Measurements from ENCODE around the gene CMKLR1. TPM values are rescaled to one million over a fixed set of nuclear protein-coding genes. Genes with fewer than 3 reads are reported as not detected.

CMKLR1 gene
- total RNA-seq, 3 donors from 2014 or later (not counting 1 experiment from before 2014, with no cell fraction given): 40.7 to 99.1 (median 63.2) TPM

GRCh38 chr12:108356835-108357806, 18.0 kb upstream of the CMKLR1 start:
- no peaks in the 10 kb centered on the region for H3K9me3 ChIP-seq (ENCODE audit: control insufficient read depth, insufficient read depth, low read length)
- H3K36me3 Mint-ChIP-seq: no peaks in the 10 kb centered on the region
- DNase-seq (no peak), ATAC-seq (no peak)
- H3K27me3 ChIP-seq (ENCODE audit: control insufficient read depth, insufficient read depth, low read length): no peaks in the 10 kb centered on the region
- H3K36me3 ChIP-seq (ENCODE audit: control insufficient read depth, insufficient read depth, low read length): no peaks in the 10 kb centered on the region
- intact Hi-C loops (cut with micrococcal nuclease): no loop called here
- no peak overlapping the region for H3K4me3 ChIP-seq (ENCODE audit: low read length)
- H3K27ac ChIP-seq (ENCODE audit: low read length): no peak overlapping the region
- TF ChIP-seq, protein P1, sequence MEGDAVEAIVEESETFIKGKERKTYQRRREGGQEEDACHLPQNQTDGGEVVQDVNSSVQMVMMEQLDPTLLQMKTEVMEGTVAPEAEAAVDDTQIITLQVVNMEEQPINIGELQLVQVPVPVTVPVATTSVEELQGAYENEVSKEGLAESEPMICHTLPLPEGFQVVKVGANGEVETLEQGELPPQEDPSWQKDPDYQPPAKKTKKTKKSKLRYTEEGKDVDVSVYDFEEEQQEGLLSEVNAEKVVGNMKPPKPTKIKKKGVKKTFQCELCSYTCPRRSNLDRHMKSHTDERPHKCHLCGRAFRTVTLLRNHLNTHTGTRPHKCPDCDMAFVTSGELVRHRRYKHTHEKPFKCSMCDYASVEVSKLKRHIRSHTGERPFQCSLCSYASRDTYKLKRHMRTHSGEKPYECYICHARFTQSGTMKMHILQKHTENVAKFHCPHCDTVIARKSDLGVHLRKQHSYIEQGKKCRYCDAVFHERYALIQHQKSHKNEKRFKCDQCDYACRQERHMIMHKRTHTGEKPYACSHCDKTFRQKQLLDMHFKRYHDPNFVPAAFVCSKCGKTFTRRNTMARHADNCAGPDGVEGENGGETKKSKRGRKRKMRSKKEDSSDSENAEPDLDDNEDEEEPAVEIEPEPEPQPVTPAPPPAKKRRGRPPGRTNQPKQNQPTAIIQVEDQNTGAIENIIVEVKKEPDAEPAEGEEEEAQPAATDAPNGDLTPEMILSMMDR (IDR thresholded peaks at IDR 0.05): no peak
- 85% methylated on average over 11 of the region's 12 CpGs for WGBS (ENCODE audit: insufficient coverage)
- no peak overlapping the region for H3K4me3 Mint-ChIP-seq
- peaks cover 0 to 2% of the 10 kb centered on the region in 2 donors for H3K27me3 Mint-ChIP-seq (ENCODE audit: low read depth in 2 of 2)
- no peak overlapping the region for H3K27ac Mint-ChIP-seq
- H3K9me3 Mint-ChIP-seq: peaks cover 0 to 4% of the 10 kb centered on the region in 2 donors
- H3K4me1 Mint-ChIP-seq: peaks cover 0 to 32% of the 10 kb centered on the region in 2 donors
- H3K4me1 ChIP-seq (ENCODE audit: control insufficient read depth, insufficient read depth, low read length): no peaks in the 10 kb centered on the region

DNA sequence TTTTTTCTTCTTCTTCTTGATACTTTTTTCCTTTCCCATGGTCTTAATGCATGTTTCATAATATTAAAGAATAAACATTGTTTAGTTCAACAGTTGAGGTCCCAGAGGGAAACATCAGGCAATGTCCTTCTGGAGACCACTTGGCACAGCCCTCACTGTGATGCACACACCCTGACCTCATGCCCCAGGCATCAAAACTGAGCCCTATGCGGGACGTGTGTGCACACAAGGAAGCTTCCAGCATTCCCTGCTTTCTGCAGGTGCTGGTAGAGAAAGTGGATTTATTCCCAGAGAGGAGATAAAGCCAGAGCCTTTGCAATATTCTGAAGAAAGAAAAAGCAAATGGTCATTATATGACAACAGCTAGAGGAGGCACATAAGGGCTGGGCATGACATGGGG, 16.0 kb upstream of the CMKLR1 start:
- TF ChIP-seq, protein P1 (IDR thresholded peaks at IDR 0.05): no peak
- Mint-ChIP-seq H3K4me3 (no peak overlapping the region), H3K27ac (no peak overlapping the region), H3K36me3 (no peaks in the 10 kb centered on the region), H3K27me3 (ENCODE audit: low read depth in 2 of 2) (no peaks in the 10 kb centered on the region), H3K9me3 (peaks cover 0 to 4% of the 10 kb centered on the region in 2 donors), H3K4me1 (peaks cover 0 to 33% of the 10 kb centered on the region in 2 donors)
- Histone ChIP-seq H3K27me3 (ENCODE audit: control insufficient read depth, insufficient read depth, low read length) (no peaks in the 10 kb centered on the region), H3K4me3 (ENCODE audit: low read length) (no peak overlapping the region), H3K9me3 (ENCODE audit: control insufficient read depth, insufficient read depth, low read length) (no peaks in the 10 kb centered on the region), H3K27ac (ENCODE audit: low read length) (no peak overlapping the region), H3K36me3 (ENCODE audit: control insufficient read depth, insufficient read depth, low read length) (no peaks in the 10 kb centered on the region), H3K4me1 (ENCODE audit: control insufficient read depth, insufficient read depth, low read length) (no peaks in the 10 kb centered on the region)
- intact Hi-C loops (cut with micrococcal nuclease): no loop called here
- no peak for DNase-seq
- ATAC-seq: no peak
- WGBS (ENCODE audit: insufficient coverage): 87% methylated on average over 2 of the region's 2 CpGs

GRCh38 chr12:108352591-108352990, 13.5 kb upstream of the CMKLR1 start:
- H3K36me3 Mint-ChIP-seq: no peaks in the 10 kb centered on the region
- Histone ChIP-seq H3K9me3 (ENCODE audit: control insufficient read depth, insufficient read depth, low read length) (no peaks in the 10 kb centered on the region), H3K27me3 (ENCODE audit: control insufficient read depth, insufficient read depth, low read length) (no peaks in the 10 kb centered on the region), H3K36me3 (ENCODE audit: control insufficient read depth, insufficient read depth, low read length) (no peaks in the 10 kb centered on the region), H3K27ac (ENCODE audit: low read length) (no peak overlapping the region), H3K4me3 (ENCODE audit: low read length) (no peak overlapping the region), H3K4me1 (ENCODE audit: control insufficient read depth, insufficient read depth, low read length) (no peaks in the 10 kb centered on the region)
- peaks cover 0 to 4% of the 10 kb centered on the region in 2 donors for H3K9me3 Mint-ChIP-seq
- H3K4me1 Mint-ChIP-seq: peaks cover 0 to 25% of the 10 kb centered on the region in 2 donors
- no peak for ATAC-seq
- no peak overlapping the region for H3K27ac Mint-ChIP-seq
- TF ChIP-seq, protein P1 (IDR thresholded peaks at IDR 0.05): no peak
- intact Hi-C loops (cut with micrococcal nuclease): no loop called here
- H3K27me3 Mint-ChIP-seq (ENCODE audit: low read depth in 2 of 2): no peaks in the 10 kb centered on the region
- DNase-seq: no peak
- H3K4me3 Mint-ChIP-seq: no peak overlapping the region
